ENCODE measurements around the gene PDGFRB.

The PDGFRB gene

DNA sequence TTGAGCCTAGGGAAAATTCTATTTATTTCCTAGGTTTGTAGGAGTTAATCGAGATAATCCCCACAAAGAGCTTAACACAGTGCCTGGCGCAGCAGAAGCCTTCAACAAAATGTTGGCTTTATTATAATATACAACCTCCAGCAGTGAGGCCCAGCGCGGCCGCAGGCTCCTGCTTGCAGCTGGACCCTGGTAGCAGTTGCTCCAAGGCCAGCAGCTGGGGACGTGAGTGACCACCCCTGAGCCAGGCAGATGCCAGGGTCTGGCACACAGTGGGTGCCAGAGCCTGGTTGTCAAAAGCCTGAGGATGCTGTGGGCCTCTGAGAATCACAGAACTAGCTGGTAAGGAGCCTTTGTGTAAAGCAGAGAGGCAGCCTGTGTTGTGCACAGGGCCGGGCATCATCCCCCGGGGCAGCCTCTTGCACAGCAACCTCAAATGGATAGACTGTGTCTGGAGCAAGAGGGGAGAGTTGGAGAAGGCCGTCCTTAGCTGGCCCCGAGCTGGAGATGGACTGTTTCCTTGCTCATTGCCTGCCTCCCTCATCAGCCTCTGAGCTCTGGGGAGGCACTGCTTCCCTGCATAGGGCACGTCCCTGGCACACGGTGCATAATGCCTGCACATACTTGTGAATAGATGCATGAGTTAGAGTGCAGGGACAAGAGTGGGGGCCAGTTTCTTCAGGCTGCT is 86.5 kb downstream of the PDGFRB start:
- no peaks in the 10 kb centered on the region for H3K9me3 ChIP-seq (ENCODE audit: insufficient read depth, low read length)
- no peak overlapping the region for H3K4me3 ChIP-seq (ENCODE audit: insufficient read depth, low read length, poor library complexity, severe bottlenecking)
- no peaks in the 10 kb centered on the region for H4K20me1 ChIP-seq (ENCODE audit: low read depth, low read length)
- H3K27ac ChIP-seq (ENCODE audit: low read depth, low read length), result no peak overlapping the region
- no peaks in the 10 kb centered on the region for H3K9me2 ChIP-seq (replicated peaks; ENCODE audit: insufficient read depth, low read length)
- no peak overlapping the region for H2AFZ ChIP-seq (ENCODE audit: low read depth, low read length, severe bottlenecking)
- no peaks in the 10 kb centered on the region for H3K36me3 ChIP-seq (ENCODE audit: low read length)
- TF ChIP-seq, protein P1, sequence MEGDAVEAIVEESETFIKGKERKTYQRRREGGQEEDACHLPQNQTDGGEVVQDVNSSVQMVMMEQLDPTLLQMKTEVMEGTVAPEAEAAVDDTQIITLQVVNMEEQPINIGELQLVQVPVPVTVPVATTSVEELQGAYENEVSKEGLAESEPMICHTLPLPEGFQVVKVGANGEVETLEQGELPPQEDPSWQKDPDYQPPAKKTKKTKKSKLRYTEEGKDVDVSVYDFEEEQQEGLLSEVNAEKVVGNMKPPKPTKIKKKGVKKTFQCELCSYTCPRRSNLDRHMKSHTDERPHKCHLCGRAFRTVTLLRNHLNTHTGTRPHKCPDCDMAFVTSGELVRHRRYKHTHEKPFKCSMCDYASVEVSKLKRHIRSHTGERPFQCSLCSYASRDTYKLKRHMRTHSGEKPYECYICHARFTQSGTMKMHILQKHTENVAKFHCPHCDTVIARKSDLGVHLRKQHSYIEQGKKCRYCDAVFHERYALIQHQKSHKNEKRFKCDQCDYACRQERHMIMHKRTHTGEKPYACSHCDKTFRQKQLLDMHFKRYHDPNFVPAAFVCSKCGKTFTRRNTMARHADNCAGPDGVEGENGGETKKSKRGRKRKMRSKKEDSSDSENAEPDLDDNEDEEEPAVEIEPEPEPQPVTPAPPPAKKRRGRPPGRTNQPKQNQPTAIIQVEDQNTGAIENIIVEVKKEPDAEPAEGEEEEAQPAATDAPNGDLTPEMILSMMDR (IDR thresholded peaks at IDR 0.05; ENCODE audit: insufficient read depth, low read length, poor library complexity, severe bottlenecking), result no peak
- no peak for TF ChIP-seq EZH2phosphoT487 (conservative IDR thresholded peaks at IDR 0.05; ENCODE audit: low read length)
- no peak overlapping the region for H3K9ac ChIP-seq (ENCODE audit: low read length)
- no peak overlapping the region for H3K4me2 ChIP-seq (ENCODE audit: low read depth, low read length, poor library complexity, severe bottlenecking)
- H3K79me2 ChIP-seq (ENCODE audit: insufficient read depth, low read length), result no peaks in the 10 kb centered on the region
- H3K27me3 ChIP-seq (ENCODE audit: low read length), result no peaks in the 10 kb centered on the region
- no peaks in the 10 kb centered on the region for H3F3A ChIP-seq (ENCODE audit: insufficient read depth)

DNA sequence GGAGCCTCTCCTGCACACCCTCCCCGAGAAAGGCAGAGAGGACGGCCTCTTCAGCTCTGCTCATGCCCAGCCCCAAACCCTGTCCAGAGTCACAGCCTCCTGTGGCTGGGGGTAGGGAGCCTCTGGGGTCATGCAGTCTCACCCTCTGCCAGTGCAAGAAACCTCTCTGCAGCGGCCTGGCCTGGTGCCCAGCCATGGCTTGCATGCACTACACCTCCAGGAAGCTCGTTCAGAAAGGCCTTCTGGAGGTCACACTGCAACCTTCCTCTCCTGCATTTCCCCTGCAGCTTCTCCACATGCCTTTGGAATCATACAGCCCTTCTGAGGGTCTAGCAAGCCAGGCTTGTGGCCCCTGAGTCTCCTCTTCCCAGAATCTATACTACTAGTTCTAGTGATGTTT is 87.2 kb downstream of the PDGFRB start:
- H3K9me2 ChIP-seq (replicated peaks; ENCODE audit: insufficient read depth, low read length), result no peaks in the 10 kb centered on the region

DNA sequence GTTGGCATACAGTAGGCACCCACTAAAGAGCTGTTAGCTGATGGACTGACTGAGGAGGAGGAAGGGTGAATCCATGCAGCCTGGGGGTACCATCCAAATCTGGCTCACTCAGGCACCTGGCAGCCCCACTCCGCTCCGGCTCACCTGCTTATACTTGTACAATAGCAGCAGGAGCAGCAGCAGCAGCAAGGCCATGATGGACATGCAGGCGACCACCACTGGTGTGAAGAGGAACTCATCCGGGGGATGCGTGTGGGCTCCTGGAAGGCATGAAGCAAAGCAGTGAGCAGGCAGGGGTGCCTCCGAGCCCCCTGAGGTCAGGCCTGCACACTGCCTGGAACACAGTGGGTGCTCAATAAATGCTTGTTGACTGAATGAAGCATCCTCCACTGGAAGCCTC is 87.6 kb downstream of the PDGFRB start:
- Histone ChIP-seq H3K36me3 (ENCODE audit: low read length) (no peaks in the 10 kb centered on the region), H3K27me3 (ENCODE audit: low read length) (no peaks in the 10 kb centered on the region), H3F3A (ENCODE audit: insufficient read depth) (no peaks in the 10 kb centered on the region), H3K4me2 (ENCODE audit: low read depth, low read length, poor library complexity, severe bottlenecking) (no peak overlapping the region), H3K9ac (ENCODE audit: low read length) (no peak overlapping the region), H4K20me1 (ENCODE audit: low read depth, low read length) (no peaks in the 10 kb centered on the region), H3K9me2 (replicated peaks; ENCODE audit: insufficient read depth, low read length) (no peaks in the 10 kb centered on the region), H3K27ac (ENCODE audit: low read depth, low read length) (no peak overlapping the region), H2AFZ (ENCODE audit: low read depth, low read length, severe bottlenecking) (no peak overlapping the region), H3K79me2 (ENCODE audit: insufficient read depth, low read length) (no peaks in the 10 kb centered on the region), H3K4me3 (ENCODE audit: insufficient read depth, low read length, poor library complexity, severe bottlenecking) (no peak overlapping the region), H3K9me3 (ENCODE audit: insufficient read depth, low read length) (no peaks in the 10 kb centered on the region)
- TF ChIP-seq, protein P1 (IDR thresholded peaks at IDR 0.05; ENCODE audit: insufficient read depth, low read length, poor library complexity, severe bottlenecking), result no peak
- no peak for TF ChIP-seq EZH2phosphoT487 (conservative IDR thresholded peaks at IDR 0.05; ENCODE audit: low read length)

More for the DNA sequence above, 87.2 kb downstream of the PDGFRB start:
- no peaks in the 10 kb centered on the region for H3K9me3 ChIP-seq (ENCODE audit: insufficient read depth, low read length)
- no peaks in the 10 kb centered on the region for H3K36me3 ChIP-seq (ENCODE audit: low read length)
- no peak overlapping the region for H3K27ac ChIP-seq (ENCODE audit: low read depth, low read length)
- no peaks in the 10 kb centered on the region for H3K79me2 ChIP-seq (ENCODE audit: insufficient read depth, low read length)
- H3K9ac ChIP-seq (ENCODE audit: low read length), result no peak overlapping the region
- H3K4me3 ChIP-seq (ENCODE audit: insufficient read depth, low read length, poor library complexity, severe bottlenecking), result no peak overlapping the region
- no peak overlapping the region for H3K4me2 ChIP-seq (ENCODE audit: low read depth, low read length, poor library complexity, severe bottlenecking)
- no peak for TF ChIP-seq EZH2phosphoT487 (conservative IDR thresholded peaks at IDR 0.05; ENCODE audit: low read length)
- TF ChIP-seq, protein P1 (IDR thresholded peaks at IDR 0.05; ENCODE audit: insufficient read depth, low read length, poor library complexity, severe bottlenecking), result no peak
- no peaks in the 10 kb centered on the region for H4K20me1 ChIP-seq (ENCODE audit: low read depth, low read length)
- no peaks in the 10 kb centered on the region for H3F3A ChIP-seq (ENCODE audit: insufficient read depth)
- no peak overlapping the region for H2AFZ ChIP-seq (ENCODE audit: low read depth, low read length, severe bottlenecking)
- H3K27me3 ChIP-seq (ENCODE audit: low read length), result no peaks in the 10 kb centered on the region

Measured in SU-DHL-6 (cell line).